NT2/D1 (cell line): Measurements from ENCODE around the gene RPTOR.

Experiments used
- DNase-seq: peaks from one replicate; pipeline ENCODE4 v3.0.0-alpha.2; 2011; ENCODE audit warnings: low read depth, low spot score
- H3K27me3 ChIP-seq: 2 replicates; pipeline ENCODE4 v1.6.0; 2011; ENCODE audit warnings: mild to moderate bottlenecking; ENCODE audit not compliant: insufficient read length, insufficient read depth
- H3K36me3 ChIP-seq: 2 replicates; pipeline ENCODE4 v1.6.1; 2011; ENCODE audit warnings: mild to moderate bottlenecking, low read length, mixed read lengths; ENCODE audit not compliant: insufficient read depth, insufficient read length
- H3K4me1 ChIP-seq: 2 replicates; pipeline ENCODE4 v1.5.1; 2011; ENCODE audit not compliant: insufficient read depth, insufficient read length
- H3K4me3 ChIP-seq: 2 replicates; pipeline ENCODE4 v1.5.1; 2011; ENCODE audit warnings: low read depth; ENCODE audit not compliant: insufficient read length
- H3K9ac ChIP-seq: 2 replicates; pipeline ENCODE4 v1.6.0; 2011; ENCODE audit warnings: low read depth; ENCODE audit not compliant: insufficient read length
- H3K9me3 ChIP-seq: 2 replicates; pipeline ENCODE4 v1.5.1; 2011; ENCODE audit warnings: mild to moderate bottlenecking, low read length; ENCODE audit not compliant: insufficient read depth
- SUZ12 ChIP-seq: IDR thresholded peaks from 2 replicates; pipeline ENCODE4 v1.6.1; 2011; ENCODE audit not compliant: insufficient read length, insufficient read depth; ENCODE audit errors: extremely low read depth
- YY1 ChIP-seq: IDR thresholded peaks from 2 replicates; pipeline ENCODE4 v1.6.1; 2011; ENCODE audit not compliant: insufficient read length, insufficient read depth
- ZNF274 ChIP-seq: IDR thresholded peaks from 2 replicates; pipeline ENCODE4 v1.6.1; 2011; ENCODE audit warnings: mild to moderate bottlenecking, low read depth, low read length

RPTOR gene

DNA sequence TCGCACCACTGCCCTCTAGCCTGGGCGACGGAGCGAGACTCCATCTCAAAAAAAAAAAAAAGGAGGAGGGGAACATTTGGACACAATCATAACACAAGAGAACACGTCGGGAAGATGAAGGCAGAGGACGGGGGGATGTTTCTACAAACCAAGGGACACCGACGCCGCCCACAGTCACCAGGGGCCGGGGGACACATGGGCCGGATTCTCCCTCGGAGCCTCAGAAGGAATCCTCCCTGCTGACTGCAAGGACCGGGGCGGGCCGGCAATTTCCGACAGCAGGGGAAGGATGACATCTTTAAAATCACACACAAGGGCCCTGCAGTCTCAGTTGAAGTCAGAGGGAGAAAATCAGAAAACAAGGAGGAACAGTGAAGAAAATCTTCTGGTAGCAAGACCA, 438.9 kb downstream of the RPTOR start:
- Histone ChIP-seq H3K4me3 (no peak overlapping the region), H3K4me1 (peaks cover 12% of the 10 kb centered on the region), H3K9me3 (peaks cover 3% of the 10 kb centered on the region; the same call in 1 of the 2 replicates), H3K36me3 (no peaks in the 10 kb centered on the region), H3K27me3 (peaks cover 14% of the 10 kb centered on the region), H3K9ac (no peak overlapping the region)
- no peak for TF ChIP-seq YY1
- no peak for TF ChIP-seq ZNF274
- no peak for TF ChIP-seq SUZ12
- DNase-seq = no peak

- H3K4me3 ChIP-seq = no peak overlapping the region
- peak; percentile 52 for DNase-seq
These were observed 440.1 kb downstream of the RPTOR start for GRCh38 chr17:80984749-80985148.

DNA sequence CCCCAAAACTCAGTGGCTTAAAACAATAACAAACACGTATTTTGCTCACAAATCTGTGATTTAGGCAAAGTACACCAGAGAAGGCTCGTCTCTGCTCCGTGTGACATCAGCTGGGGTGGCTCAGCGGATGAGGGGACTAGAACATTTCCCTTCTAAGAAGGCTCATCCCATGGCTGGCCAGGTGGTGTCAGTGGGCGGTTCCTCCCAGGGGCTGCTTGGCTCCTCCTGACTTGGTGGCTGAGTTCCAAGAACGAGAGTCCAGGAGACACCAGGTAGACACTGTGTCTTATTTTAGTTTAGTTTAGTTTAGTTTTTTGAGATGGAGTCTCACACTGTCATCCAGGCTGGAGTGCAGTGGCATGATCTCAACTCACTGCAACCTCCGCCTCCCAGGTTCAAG, 441.4 kb downstream of the RPTOR start:
- H3K9me3 ChIP-seq = peaks cover 3% of the 10 kb centered on the region; the same call in 1 of the 2 replicates
- TF ChIP-seq ZNF274 (no peak), YY1 (no peak), SUZ12 (no peak)
- no peak overlapping the region for H3K4me3 ChIP-seq
- peaks cover 15% of the 10 kb centered on the region for H3K4me1 ChIP-seq
- H3K36me3 ChIP-seq = no peaks in the 10 kb centered on the region
- DNase-seq = no peak
- H3K27me3 ChIP-seq = peaks cover 30% of the 10 kb centered on the region
- no peak overlapping the region for H3K9ac ChIP-seq

More at GRCh38 chr17:80984749-80985148, 440.1 kb downstream of the RPTOR start:
- Histone ChIP-seq H3K9ac (peak overlapping the region; percentile 3), H3K4me1 (peaks cover 15% of the 10 kb centered on the region), H3K36me3 (no peaks in the 10 kb centered on the region), H3K27me3 (peaks cover 20% of the 10 kb centered on the region), H3K9me3 (peaks cover 3% of the 10 kb centered on the region; the same call in 1 of the 2 replicates)
- no peak for TF ChIP-seq ZNF274
- TF ChIP-seq YY1 = no peak

DNA sequence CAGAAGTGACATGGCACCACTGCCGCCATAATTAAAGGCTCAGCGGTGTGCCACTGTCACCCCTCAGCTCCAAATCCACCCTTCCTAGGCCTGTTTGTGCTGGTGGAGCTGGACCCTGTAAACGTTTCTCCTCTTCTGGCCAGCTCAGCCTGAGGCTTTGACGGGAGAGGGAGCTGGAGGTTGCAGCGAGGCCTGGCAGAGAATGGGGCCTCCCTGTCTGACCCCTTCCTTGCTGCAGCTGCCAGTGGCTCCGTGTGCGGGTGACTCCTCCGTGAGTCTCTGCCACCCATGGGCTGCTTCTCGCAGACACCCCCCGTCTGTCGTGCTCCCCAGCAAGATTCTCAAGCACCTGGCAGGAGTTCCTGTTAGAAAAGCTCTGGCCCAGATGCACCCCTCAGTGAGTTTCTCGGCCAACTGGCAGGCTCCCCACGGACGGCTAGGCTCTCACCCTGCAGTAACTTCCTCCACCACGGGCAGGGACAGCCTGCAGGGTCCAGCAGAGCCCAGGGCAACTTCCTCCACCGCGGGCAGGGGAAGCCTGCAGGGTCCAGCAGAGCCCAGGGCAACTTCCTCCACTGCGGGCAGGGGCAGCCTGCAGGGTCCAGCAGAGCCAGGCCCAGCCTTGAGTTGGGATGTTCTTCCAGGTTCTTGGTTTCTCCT, 442.3 kb downstream of the RPTOR start:
- DNase-seq = no peak
- no peak overlapping the region for H3K4me3 ChIP-seq

GRCh38 chr17:80987941-80988461, 443.4 kb downstream of the RPTOR start:
- Histone ChIP-seq H3K9me3 (peaks cover 3% of the 10 kb centered on the region; the same call in 1 of the 2 replicates), H3K4me3 (no peak overlapping the region), H3K36me3 (no peaks in the 10 kb centered on the region), H3K4me1 (peaks cover 16% of the 10 kb centered on the region), H3K9ac (peak overlapping the region; percentile 33), H3K27me3 (peaks cover 32% of the 10 kb centered on the region)
- TF ChIP-seq YY1 = no peak
- no peak for TF ChIP-seq ZNF274
- TF ChIP-seq SUZ12 = no peak
- no peak for DNase-seq

More for the DNA sequence above, 442.3 kb downstream of the RPTOR start:
- Histone ChIP-seq H3K9me3 (peaks cover 3% of the 10 kb centered on the region; the same call in 1 of the 2 replicates), H3K9ac (no peak overlapping the region), H3K27me3 (peaks cover 29% of the 10 kb centered on the region), H3K4me1 (peaks cover 15% of the 10 kb centered on the region), H3K36me3 (no peaks in the 10 kb centered on the region)
- no peak for TF ChIP-seq ZNF274
- TF ChIP-seq SUZ12 = no peak
- no peak for TF ChIP-seq YY1

DNA sequence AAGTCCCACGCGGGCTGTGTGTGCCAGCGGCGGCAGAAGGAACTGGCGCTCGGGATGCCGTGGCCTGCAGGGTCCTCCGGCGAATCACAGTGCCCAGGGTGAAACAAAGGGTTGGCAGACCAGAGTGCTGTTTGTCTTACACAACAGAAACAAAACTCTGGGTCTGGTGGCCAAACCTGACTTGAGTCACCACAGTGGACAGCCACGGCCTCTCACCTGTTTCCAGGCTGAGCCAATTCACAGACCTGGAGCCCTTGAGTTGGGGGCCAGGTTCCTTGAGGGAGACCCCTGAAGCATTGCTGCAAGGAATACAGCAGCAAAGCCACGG, 444.9 kb downstream of the RPTOR start:
- peaks cover 13% of the 10 kb centered on the region for H3K4me1 ChIP-seq
- H3K27me3 ChIP-seq = peaks cover 37% of the 10 kb centered on the region
- H3K9ac ChIP-seq = no peak overlapping the region
- H3K9me3 ChIP-seq = no peaks in the 10 kb centered on the region; the same call in 1 of the 2 replicates
- H3K36me3 ChIP-seq = peaks cover 4% of the 10 kb centered on the region
- TF ChIP-seq YY1 (no peak), ZNF274 (no peak), SUZ12 (no peak)
- H3K4me3 ChIP-seq = no peak overlapping the region
- DNase-seq = no peak

DNA sequence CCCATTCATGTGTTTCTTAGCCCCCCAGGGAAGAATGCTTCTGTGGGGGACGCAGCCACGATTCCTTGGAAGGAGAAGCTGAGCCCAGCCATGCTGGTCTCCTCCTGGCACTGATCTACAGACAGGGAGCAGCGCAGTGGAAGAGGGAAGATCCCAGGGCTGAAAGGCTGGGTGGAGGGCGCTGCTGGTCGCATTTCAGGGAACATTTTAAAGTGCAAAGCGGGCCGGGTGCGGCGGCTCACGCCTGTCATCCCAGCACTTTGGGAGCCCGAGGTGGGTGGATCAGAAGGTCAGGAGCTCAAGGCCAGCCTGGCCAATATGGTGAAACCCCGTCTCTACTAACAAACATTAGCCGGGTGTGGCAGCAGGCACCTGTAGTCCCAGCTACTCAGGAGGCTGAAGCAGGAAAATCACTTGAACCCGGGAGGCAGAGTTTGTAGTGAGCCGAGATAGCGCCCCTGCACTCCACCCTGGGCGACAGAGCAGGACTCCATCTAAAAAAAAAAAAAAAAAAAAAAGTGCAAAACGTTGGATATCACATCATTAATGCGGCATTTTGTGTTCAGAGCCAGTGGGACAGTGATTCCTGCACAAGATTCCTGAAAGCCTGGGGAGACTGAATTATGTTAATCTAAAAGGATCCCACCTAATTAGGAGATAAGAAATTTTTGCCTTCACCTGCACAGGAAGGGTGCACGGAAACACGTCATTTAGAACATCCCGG, 446.4 kb downstream of the RPTOR start:
- Histone ChIP-seq H3K9me3 (no peaks in the 10 kb centered on the region; the same call in 1 of the 2 replicates), H3K4me3 (peak overlapping the region; percentile 76), H3K27me3 (peaks cover 37% of the 10 kb centered on the region), H3K36me3 (peaks cover 15% of the 10 kb centered on the region), H3K4me1 (peaks cover 10% of the 10 kb centered on the region), H3K9ac (peak overlapping the region; percentile 82)
- no peak for TF ChIP-seq YY1
- TF ChIP-seq ZNF274 = no peak
- TF ChIP-seq SUZ12 = no peak
- no peak for DNase-seq
